Stimulated activated CD8-positive, alpha-beta memory T cell treated with anti-CD3 and anti-CD28 coated beads, Interleukin-12 subunit alpha, Interleukin-12 subunit beta, amount 100 ng/mL, for 4 hours (primary cell): ENCODE measurements around the gene DYNC2LI1.

ENCODE experiments used
- DNase-seq: peaks from one replicate; pipeline ENCODE4 v3.0.0-alpha.2; 2020; ENCODE audit warnings: low read depth

The DYNC2LI1 gene

DNA sequence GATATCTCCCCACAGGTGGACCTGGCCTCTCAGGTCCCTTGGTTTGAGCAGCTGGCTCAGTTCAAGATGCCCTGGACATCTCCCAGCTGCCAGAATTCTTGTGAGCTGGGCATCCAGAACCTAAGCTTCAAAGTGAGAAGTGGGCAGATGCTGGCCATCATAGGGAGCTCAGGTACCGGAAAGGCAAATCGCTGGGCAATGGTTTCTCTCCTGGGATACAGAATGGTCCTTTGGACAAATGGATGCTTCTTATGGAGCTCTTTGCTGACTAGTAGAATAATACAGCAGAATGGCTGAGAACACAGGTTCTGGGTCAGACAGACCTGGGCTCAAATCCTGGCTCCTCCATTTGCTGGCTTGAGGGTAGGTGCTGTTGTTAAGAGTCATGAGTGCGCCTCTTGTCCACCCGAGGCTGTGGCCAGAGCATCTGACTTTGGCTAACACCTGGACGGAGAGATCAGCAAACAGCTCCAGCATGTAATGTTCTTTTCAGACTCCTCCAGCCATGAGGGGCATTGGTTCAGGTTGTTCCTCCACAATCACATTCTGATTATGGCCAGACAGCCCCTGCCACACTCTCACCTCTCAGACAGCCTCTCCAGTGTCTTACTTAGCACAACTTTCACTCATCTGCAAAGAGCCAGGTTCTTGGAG is 72.4 kb downstream of the DYNC2LI1 start:
- no peak for DNase-seq

GRCh38 chr2:43848214-43848613 is 74.4 kb downstream of the DYNC2LI1 start:
- DNase-seq = no peak

- DNase-seq = no peak
Observed at GRCh38 chr2:43851011-43851980, 77.5 kb downstream of the DYNC2LI1 start.

DNA sequence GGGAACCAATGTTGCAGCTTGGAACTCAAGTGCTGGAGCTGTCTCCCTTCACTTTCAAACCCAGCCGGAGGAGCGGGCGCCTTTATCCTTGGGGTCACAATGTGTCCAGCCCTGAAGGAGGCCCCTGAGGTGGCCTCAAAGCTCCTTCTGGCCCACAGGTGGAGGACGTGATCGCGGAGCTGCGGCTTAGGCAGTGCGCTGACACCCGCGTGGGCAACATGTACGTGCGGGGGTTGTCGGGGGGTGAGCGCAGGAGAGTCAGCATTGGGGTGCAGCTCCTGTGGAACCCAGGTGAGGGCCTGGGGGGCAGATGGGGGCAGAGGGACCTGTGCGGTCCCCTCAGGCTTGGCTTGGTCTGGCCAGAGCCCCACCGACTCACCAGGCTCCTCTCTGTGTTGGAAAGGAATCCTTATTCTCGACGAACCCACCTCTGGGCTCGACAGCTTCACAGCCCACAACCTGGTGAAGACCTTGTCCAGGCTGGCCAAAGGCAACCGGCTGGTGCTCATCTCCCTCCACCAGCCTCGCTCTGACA is 78.4 kb downstream of the DYNC2LI1 start:
- no peak for DNase-seq

GRCh38 chr2:43853141-43854081 is 79.6 kb downstream of the DYNC2LI1 start:
- DNase-seq = no peak

DNA sequence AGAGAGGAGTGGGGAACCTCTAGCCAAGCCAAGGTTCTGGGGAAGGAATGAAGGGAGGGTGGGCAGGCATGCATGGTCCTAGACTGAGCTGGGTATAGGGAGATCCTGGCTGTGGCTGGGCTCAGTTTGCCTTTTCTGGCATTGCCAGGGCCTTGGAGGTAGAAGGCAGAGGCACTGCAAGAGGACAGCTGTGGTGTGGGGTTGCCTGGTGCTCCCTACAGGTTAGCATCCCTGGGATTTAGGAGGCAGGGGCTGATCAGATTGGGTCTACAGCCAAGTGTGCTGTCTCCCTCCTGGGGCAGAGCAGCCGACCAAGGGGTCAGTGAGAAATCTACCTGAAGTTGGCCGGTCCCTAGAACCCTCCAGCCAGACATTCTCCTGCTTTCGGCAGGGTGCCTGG is 80.8 kb downstream of the DYNC2LI1 start:
- DNase-seq = no peak

- DNase-seq = no peak
Observed at GRCh38 chr2:43855292-43855691, 81.5 kb downstream of the DYNC2LI1 start.
